Measurements from ENCODE around the gene TP53AIP1.

TP53AIP1 gene, protein sequence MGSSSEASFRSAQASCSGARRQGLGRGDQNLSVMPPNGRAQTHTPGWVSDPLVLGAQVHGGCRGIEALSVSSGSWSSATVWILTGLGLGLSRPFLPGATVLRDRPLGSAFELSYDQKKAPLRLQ

DNA sequence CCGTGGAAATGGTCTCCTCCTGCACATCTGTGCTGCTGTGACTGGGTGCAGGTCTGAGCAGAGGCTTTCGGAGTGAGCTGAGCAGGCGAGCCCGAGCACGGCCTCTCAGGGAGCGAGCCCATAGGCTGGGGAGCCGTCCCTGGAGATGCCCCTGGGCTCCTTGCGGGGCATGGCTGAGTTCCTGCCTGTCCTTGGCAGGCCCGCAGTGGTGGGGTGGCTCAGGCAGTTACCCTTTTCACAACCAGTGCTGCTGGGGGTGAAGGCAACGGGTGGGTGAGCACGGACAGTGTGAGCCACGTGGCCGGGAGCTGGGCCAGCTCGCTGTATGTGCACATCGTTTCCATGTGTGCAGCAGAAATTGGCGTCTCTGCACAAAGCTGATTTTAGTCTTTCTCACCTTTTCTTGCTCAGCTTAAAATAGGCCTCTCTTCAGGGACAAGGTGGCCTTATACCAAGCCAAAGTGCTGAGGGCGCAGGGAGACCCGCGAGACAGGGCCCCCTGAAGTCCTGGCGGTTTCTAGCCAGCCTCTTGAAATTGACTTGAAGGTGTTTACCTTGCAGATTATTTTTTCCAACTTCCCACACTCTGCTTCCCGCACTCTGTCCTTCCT lies at the start of gene TP53AIP1:
Gene TP53AIP1, minus strand, starts transcription at position 55 of the 611 bp plus-strand sequence. CDS start 5,053 bp downstream, outside the sequence.
- DNase-seq (ENCODE audit: low read depth in 2 of 2), result no peak

DNA sequence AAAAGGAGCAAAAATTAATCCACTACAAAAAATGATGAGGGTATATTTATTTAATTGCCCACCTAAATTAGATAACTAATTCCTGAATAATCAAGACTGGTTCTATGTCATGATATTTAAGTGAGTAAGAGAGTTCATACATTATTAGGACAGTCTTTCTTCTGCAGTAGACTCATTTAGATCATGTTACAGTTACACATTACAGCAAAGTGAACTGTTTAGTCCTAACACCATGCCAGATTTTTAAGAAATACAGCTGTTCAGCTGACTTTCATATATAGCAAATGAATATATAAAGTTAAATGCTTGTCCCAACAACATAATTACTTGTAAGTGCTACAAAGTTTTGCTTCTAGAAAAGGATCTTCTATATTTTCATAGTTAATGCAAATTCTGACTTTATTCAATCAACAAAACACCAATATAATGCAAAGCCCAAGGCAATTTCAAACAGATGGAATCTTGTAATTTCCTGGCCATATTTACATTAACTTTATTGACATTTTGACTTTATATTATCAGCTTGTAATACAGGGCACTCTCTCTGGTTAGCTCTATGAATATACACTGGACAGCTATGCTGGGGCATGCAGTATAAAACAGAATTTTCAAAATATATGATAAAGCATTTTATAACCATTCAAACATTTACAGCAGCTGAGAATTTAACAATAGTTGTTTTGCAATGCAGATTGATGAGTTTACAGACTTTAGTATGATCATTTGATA lies 45.7 kb upstream of the TP53AIP1 start:
- no peak for DNase-seq (ENCODE audit: low read depth in 2 of 2)

DNA sequence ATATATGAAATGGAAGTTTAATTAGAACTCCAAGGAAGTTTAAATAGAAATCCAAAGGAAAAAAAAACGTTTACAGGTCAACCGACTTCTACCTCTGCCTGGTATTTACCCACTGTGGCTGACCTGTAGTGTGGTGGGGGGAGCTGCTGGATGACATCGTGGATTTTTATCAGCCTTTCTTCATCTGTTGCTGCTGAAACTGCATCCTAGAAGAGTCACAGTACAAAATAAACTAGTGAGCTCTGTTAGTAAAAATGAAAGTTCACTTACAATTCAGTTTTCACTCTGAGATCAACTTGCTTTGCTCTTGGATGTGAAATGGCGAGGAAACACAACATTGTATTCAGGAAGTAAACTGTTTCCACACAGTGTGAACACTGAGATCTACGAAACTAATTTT lies 43.2 kb upstream of the TP53AIP1 start:
- DNase-seq (ENCODE audit: low read depth in 2 of 2), result no peak

DNA sequence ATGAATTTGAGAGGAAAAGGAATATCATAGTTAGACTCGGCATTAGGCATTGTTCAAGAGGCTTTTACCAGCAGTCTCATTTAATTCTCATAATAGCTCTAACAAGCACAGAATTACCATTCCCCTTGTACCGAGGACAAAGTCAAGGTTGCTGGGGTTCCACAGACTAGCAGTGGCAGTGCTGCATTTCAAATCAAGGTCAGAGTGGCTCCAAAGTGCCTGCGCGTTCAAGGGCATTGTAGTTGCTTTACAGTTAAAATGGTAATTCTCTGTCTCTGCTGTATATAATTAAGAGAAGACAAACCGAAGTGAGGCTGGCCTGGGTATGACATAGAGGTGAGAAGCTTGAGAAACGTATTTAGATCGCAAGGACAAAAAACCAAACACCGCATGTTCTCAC lies 40.4 kb upstream of the TP53AIP1 start:
- DNase-seq (ENCODE audit: low read depth in 2 of 2), result no peak

DNA sequence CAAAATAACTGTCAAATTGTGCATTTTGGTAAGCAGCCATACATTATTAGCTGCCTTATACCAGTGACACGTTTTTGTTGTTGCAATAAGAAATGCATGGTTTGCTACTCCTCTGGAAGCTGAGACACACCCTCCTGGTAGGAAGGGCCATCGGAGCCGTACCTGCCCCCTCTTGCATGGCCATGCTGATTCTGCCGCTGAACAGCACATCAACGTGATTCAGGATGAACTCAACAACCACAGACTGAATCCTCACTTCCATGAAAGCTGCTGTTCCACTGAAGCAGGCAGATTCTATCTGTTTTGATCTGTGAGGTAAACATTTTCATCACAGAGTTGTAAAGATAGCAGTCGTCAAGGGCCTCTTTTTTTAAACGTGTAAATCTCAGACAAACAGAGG lies 38.6 kb upstream of the TP53AIP1 start:
- no peak for DNase-seq (ENCODE audit: low read depth in 2 of 2)

DNA sequence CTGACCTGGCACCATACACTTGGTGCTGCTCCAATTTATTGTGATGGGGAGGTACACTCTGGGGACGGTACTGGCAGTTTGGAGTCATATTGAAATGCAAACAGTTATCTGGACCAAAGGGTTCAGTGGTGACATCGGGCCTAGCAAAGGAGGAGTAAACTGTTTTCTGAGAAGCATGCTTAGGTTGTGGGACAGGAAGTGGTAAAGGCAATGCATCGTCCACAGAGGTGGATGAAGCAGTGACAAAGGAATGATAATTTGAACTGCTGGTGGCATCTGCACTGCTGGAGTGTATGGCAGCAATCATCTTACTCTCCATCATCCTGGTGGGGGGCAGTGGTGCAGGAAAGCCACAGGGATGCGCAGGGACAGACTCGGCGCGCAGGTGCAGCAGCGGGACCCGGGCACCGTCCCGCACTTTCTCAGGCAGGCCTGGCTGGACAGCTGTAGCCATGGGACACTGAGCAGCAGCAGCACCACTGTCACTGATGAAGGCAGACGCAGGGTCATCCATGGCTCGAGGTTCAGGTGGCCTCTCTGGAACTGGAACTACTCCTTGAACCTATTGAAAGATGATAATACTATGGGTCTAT lies 28.0 kb upstream of the TP53AIP1 start:
- no peak for DNase-seq (ENCODE audit: low read depth in 2 of 2)

DNA sequence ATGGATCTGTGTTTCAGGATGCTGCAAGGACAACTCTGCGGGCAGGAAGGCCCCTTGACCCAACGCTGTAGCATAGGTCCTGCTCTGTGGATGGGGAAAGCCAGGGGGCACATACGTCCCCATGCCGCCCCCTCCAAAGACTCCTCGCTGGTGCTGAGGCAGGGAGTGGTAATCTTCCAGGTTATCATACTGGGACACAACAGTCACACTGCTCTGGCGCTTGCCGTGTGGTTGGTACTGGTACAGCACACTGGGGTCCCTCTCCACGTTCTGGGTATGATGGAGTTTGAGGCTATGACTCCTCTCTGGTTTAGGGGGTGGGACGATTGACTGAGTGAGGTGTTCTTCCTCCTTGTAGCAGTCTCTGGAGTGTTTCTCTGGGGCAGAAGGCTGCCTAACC lies 26.2 kb upstream of the TP53AIP1 start:
- DNase-seq (ENCODE audit: low read depth in 2 of 2), result no peak

DNA sequence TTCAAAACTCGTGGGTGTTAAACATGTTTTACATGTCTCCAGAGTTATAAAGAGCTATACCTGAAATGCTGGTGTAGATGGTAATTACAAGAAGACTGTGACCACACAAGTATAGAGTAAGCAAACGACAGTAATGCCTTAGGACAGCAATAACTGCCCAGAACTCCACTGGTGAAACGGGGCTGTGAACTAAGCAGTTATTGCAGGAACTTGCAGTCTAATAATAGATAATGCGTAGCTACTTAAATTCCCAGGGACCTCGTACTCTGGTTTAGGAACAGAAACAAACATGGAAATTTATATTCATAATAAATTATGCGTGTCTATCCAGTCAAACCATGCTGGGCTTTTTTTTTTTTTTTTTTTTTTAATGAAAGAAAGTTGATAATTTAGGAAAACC lies 24.9 kb upstream of the TP53AIP1 start:
- DNase-seq (ENCODE audit: low read depth in 2 of 2), result no peak

DNA sequence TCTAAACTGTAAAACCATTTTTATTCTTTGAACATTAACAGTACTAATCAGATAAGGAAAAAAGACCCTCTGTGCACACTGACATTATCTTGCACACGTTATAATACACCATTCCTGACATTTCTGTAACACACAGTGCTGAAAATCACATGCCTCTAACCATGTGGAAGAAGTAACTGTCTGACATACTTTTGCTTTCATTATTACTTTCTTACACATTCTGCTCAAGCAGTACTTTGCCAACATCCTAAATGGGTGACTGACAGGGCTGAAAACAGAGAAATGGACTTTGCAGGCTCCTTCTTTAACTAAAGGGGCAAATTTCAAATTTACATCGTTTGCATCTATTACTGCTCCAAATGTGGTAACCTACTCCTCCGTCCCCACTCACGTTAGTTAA lies 22.8 kb upstream of the TP53AIP1 start:
- DNase-seq (ENCODE audit: low read depth in 2 of 2), result no peak

DNA sequence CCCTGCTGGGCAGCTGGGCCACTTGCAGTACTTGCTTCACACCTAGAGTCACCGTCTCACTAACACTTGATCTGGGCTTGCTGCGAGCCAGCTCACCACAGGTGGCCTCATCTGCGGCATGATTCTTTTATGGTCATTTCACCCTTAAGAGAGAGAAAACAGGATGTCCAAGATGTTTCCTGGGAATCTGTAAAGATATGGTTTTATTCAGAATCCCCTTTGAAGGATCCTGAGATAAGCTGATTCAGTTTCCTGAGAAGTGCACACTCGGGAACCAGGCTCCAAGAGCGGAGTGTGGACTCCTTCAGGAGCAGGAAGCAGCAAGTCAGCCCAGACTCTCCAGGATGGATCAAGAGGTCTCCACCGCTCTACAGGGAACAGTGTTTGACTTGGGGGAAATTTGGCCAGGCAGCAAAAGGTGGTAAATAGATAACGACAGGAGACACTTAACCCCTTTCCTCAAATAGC lies 21.8 kb upstream of the TP53AIP1 start:
- no peak for DNase-seq (ENCODE audit: low read depth in 2 of 2)

DNA sequence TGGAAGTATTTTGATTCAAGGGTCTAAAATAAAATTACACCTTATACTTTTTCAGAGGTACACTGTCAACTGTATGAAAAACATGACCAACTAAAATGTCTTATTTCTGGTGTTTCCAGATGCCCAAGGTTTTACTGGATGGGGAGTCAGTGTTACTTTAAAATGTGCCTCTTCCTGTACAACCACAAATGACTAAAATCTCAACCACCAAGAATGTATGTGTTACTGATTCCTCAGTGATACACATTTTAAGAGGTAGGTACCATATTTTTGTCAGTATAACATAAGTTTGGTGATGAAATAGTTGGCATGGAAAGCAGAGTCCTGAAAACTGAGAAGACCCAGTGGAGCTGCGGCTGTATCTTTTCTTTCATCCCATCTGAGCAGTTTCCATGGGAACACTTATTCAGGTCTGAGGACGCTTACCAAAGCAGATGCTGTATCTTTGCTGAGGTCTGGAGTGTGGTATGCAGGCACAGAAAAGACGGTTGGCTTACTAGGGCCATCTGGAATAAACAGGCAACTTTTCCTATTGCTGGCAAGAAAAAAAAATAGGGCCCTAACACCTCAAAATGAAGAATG lies 21.2 kb upstream of the TP53AIP1 start:
- DNase-seq (ENCODE audit: low read depth in 2 of 2), result peak; percentile 39 to 40

DNA sequence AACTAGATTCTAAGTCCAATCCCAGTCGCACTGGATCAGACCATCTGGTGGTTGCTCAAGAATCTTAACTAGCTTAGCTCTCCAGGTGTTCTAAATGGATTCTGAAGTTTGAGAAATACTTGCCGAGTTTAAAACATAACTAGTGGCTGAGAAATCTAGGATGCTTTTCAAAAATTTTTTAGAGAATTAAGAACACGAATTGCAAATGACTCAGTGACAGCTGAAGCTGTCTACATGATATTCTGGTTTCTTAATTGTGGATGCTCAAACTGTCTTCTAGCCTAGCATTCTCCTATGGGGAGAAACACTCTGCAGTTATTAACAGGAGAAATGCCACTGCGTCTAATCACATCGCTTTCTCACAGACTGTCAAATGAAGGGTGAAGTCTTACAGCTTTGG lies 20.2 kb upstream of the TP53AIP1 start:
- DNase-seq (ENCODE audit: low read depth in 2 of 2), result no peak

DNA sequence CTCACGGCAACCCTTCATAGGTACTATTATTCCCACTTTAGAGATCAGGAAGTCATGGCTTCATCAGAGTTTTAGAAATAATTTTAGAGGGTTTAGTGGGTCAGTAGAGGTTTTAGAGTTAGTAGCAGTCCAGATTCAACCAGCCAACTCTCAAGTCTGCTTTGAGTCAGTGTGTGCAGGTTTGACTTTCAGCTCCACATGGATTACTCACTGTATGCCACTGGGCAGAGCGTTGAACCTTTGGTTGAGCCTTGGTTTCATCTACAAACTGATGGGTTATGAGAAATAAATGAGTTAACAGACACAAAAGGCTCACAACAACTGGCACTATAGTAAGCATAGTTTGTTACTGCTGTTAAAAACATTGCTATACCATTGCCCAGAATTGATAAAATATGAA lies 19.0 kb upstream of the TP53AIP1 start:
- no peak for DNase-seq (ENCODE audit: low read depth in 2 of 2)

DNA sequence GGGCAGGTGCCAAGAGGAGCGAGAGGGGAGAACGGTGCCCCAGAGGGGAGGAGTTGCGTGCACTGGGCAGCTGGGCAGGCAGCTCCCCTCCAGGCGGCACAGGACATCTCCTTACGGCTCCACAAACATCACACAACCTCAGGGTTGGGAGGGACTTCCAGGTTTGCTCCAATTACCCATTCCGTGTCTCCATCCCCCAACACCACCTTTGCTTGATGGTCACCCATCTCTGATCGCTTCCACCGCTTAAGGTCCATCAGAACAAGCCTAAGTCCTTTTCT lies 14.5 kb upstream of the TP53AIP1 start:
- no peak for DNase-seq (ENCODE audit: low read depth in 2 of 2)

DNA sequence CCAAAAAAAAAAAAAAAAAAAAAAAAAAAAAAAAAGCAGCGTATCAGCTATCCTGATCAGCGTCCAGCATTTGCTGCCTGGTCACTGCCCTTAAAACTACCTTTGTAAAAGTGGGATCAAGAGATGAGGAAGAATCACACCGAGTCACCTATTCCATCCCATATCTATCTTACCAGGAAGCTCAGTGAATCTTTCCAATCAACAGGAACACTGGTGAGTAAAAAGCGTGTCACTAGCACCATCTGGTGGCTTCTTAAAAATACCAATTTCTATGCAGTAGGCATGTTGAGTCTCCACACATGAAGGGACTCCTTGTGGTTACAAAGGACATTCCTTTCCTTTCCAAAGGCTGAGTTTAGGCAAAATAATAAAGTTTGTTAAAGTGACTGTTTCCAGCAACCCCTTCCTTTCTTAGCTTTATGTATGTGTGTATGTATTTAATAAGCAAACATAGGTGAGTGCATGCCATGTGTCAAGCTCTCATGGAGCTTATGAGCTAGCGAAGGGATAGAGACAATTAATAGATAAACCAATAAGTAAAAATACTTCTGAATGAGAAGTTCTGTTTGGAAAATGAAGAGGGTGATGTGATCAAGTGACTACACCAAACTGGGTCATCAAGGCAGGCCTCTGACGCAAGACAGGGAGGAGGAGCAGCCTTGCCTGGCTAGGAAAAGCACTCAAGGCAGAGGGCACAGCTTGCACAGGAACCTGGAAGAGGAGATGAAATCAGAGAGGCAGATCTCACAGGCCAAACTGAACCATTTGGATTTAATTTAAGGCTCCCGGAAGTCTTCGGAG lies 13.9 kb upstream of the TP53AIP1 start:
- peak; percentile 54 to 60 for DNase-seq (ENCODE audit: low read depth in 2 of 2)

DNA sequence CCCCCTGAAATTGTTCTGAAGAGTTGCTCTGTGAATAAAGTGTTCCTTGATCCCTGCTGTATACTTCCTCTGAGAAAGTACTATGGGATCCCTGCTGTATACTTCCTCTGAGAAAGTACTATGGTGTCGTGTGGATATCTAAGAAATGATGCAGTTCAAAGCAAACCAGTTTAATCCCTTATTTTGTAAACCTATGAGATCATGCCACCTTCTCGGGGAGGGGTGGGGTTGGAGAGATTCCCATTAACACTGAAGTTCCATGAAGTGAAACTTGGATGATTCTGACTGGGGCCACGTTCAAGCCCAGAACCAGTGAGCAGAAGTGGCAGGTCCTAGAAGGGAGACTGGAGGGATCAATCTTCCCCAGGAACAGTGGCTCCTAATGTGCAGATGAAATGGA lies 13.0 kb upstream of the TP53AIP1 start:
- DNase-seq (ENCODE audit: low read depth in 2 of 2), result no peak

DNA sequence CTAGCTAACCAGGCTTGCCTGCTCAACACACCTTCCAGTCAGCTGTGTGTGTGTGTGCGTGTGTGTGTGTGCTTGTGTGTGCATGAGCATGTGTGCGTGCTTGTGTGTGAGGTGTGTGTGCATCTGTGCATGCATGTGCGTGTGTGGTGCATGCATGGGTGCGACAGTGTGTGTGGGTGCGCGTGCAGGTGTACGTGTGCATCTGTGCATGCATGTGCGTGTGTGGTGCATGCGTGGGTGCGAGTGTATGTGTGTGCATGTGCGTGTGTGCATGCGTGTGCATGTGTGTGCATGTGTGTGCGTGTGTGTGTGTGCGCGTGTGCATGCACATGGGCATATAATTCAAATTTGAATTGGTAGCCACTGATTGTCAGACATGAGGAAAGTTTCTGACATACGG lies 10.5 kb upstream of the TP53AIP1 start:
- DNase-seq (ENCODE audit: low read depth in 2 of 2), result no peak

DNA sequence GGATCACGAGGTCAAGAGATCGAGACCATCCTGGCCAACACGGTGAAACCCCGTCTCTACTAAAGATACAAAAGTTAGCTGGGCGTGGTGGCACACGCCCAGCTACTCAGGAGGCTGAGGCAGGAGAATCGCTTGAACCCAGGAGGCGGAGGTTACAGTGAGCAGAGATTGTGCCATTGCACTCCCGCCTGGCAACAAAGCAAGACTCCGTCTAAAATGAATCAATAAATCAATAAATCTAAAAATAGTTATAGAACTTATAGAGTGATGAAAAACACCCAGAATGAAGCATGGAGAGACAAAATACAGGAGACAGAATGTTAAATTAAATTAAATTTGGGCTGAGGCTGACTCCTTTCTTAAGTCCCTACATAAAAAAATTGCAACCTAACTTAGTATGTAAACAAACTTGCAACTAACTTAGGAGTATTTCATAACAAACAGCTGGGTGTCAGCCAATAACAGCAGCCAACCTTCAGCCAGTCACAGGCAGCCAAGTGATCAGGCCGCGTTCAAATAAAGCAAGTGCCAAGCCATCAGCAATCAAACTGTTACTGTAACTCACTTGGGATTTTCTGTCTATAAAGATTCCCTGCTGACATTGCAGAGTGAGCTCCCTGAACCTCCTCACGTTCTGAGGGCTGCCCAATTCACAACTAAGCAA lies 7.3 kb upstream of the TP53AIP1 start:
- DNase-seq (ENCODE audit: low read depth in 2 of 2), result no peak

DNA sequence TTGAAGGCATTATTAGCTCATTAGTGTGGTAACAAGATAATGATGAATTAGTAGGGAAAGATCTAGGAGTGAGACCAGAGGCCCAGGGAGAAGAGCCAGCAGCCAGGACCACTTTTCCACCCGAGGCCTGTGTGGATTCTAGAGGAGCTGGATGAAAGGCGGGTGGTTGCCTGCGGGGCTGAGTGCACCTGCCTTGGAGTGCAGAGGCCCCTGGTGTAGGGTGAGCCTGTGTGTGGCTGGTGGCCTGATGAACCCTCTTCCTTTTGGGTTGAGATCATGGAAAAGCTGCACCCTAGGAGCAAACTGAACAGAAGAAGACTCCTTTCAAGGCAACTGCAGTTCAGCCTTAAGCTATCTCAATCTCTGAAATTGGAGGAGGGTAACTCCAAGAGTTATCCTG lies 5.9 kb upstream of the TP53AIP1 start:
- DNase-seq (ENCODE audit: low read depth in 2 of 2), result no peak

DNA sequence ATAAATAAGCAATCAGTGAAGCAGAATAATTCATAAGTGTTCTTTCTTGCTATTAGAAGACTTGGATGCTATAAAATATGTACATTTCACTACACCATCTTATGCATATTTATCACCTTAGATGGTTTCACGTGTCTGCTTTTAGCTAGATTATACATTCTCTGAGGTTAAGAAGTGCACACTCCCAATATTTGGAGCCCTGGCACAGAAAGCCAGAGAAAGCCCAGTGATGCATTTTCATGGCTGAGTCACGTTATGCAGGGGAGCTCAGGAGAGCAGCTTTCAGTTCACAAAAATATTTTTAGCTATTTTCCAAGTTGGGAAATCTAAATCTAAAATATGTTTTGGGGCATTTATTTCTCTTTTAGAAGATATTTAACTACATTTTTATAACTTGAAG lies 5.1 kb upstream of the TP53AIP1 start:
- no peak for DNase-seq (ENCODE audit: low read depth in 2 of 2)

DNA sequence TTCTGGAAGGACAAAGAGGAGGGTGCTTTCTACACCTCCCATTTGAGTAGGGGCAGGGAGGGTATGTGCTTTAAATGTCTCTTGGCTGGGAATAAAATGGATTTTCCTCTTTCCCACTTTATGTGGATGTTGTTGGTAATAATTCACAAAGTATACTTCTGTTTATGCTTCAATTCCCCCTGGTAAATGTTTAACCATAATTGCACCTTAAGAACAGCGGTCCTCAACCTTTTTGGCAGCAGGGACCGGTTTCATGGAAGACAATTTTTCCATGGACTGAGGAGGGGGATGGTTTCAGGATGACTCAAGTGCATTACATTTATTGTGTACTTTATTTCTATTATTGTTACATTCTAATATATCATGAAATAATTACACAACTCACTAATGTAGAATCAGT lies 4.0 kb upstream of the TP53AIP1 start:
- no peak for DNase-seq (ENCODE audit: low read depth in 2 of 2)
